NCI-H1417 (cell line): Measurements from ENCODE around the gene CFAP99.
A peak's percentile ranks its signal among the peaks of the same experiment; 100 is the strongest.

Experiments
- DNase-seq, 3 experiments: peaks; one replicate each; lab custom pipeline; 2025; lab: John Stamatoyannopoulos, UW

Gene CFAP99

GRCh38 chr4:2390784-2391421, 27.9 kb upstream of the CFAP99 start:
- peak in 2 of 3 experiments; percentile 33 to 56 for DNase-seq

DNA sequence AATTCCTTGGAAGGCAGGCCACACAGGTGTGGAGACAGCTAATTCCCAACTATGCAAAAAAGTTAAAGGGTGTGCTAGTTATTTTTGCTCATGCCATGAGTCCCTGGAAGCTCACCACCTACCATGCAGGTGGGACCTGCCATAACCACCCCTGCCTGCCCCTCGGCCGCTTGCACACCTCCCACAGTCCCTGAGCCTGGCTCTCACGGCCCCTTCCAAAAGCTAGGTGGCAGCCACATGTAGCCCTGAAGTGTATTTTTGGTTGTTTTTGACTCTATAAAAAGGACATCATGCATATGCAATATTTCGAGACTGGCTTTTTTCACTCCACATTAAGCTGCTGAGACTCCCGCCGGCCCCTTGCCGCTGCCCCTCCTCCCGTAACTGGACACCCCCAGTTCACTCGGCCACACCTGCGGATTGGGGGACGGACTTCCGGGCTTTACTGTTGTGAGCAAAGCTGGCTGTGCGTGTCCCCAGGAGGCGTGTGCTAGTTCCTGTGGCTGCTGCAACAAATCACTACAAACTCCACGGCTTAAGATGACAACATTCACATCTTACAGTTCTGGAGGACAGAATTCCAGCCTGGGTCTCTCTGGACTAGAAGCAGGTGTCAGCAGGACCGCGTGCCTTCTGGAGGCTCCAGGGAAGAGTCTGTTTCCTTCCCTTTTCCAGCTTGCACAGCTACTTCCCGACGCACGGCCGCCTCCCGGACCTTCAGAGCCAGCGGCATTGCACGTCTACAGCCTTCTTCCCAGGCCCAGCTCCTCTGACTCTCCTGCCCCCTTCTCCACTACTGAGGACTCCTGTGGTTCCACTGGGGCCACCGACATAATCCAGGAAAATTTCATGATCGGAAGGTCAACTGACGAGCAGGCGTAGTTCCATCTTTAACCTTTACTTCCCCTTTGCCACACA, 25.1 kb upstream of the CFAP99 start:
- peak in 1 of 3 experiments; percentile 56 for DNase-seq

- peak in 2 of 3 experiments; percentile 40 to 72 for DNase-seq
Observed at GRCh38 chr4:2394528-2394927, 24.2 kb upstream of the CFAP99 start.

DNA sequence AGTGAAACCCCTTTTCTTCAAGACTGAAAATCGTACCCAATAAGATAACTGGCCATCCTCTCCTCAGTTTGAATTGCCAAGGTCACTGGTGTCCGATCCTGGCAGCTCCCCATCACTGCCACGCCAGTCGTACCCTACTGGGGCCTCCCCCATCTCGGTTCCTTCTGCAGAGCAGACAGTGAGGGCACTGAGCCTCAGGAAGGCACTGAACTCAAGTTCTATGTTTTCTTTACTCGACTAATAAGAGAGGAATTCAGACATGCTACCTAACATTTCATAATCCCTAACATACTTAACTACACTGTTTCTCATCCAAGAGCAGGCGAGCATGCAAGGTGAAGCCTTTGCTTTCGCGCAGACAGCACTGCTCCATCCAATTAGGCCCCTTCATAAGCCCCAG, 23.7 kb upstream of the CFAP99 start:
- no peak for DNase-seq

DNA sequence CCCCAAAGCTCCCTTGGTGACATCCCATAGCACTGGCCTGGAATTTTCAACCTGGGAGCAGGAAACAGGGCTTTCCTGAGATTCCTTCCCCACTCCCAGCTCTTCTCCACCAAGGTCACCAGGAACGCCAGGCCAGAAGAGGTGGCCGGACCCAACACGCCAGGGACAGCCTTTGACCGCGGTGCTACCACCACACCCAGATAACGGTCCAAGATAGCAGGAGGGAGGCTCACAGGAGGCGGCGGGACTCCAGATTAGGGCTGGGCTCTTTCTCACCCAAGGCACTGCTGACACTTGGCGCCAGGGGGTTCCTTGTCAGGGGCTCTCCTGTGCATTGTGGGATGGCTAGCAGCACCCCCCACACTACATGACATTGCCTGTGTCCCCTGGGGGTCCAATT, 23.2 kb upstream of the CFAP99 start:
- no peak for DNase-seq

DNA sequence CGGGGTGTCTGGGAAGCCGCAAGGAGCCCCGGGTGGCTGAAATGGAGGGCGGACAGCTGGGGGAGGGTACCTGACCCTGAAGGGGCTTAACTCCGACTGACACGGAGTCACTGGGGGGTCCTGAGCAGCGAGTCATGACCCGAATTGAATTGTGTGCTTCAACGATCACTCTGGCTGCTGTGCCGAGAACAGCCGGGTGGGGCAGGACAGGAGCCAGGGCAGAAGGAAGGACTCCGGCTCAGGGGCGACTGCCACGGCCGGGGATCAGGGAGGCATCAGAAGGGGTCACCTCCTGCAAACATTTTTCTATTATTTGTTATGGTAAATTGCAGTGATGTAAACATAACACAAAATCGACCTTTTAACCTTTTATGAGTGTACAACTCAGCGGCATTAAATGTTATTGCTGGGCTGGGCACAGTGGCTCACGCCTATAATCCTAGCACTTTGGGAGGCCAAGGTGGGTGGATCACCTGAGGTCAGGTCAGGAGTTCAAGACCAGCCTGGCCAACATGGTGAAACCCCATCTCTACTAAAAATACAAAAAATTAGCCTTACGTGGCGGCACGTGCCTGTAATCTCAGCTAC, 21.9 kb upstream of the CFAP99 start:
- no peak for DNase-seq

GRCh38 chr4:2397596-2398379, 21.0 kb upstream of the CFAP99 start:
- DNase-seq: no peak

GRCh38 chr4:2399216-2399615, 19.5 kb upstream of the CFAP99 start:
- DNase-seq: no peak

DNA sequence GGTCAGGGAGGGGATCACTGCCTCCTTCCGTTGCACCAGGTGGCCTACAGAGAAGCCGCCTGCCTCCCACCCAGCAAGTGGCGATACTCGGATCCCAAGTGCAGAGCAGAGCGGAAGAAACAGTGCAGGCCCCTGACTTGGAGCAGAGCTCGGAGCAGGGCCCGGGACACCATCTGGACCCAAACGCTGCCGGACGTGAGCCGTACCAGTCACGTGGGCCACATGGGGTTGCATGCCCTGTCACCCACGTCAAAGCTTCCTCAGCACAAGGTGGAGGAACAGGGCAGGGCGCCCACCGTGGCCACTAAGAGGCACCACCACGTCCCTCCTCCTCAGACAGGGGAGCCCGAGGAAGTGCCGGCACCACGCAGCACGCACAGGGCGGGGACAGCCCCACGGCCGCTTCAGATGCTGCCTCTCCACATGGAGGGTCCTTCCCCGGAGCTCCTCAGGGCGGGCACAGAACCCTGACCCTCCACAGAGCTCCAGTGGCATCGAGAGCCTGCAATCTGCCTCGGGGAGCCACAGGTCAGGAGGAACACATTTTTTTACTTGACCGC, 19.0 kb upstream of the CFAP99 start:
- no peak for DNase-seq

DNA sequence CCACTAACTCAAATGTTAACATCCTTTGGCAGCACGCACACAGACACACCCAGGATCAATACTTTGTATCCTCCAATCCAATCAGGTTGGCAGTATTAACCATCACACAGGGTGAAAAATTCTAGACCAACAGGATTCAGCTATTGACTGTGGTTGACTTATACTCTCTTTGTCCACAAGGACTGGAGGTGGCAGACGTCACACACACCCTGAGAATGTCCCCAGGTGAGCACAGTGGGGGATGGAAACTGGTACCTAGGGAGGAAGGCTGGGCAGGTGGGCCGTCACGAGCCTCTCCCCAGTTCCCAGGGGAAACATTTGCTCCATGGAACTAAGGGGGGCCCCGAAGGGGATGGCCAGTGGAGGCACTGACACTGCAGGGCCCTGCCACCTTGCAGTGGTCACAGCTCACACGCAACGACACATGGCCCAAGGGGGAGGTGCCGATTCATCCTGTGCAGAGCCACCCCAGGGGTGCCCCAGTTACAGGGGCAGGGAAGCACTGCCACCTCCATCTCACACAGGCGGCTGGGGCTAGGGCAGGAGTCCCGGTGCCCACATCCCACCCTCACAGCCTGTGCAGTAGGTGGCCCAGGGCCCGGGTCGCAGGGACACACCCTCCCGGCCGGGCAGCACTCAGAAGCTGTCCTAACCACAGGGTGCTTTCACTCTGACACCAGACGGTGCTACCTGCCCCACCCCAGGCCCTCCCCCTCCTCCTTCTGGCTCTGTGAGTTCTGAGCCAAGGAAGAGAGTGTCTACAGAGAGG, 17.7 kb upstream of the CFAP99 start:
- DNase-seq: peak in 1 of 3 experiments; percentile 14

DNA sequence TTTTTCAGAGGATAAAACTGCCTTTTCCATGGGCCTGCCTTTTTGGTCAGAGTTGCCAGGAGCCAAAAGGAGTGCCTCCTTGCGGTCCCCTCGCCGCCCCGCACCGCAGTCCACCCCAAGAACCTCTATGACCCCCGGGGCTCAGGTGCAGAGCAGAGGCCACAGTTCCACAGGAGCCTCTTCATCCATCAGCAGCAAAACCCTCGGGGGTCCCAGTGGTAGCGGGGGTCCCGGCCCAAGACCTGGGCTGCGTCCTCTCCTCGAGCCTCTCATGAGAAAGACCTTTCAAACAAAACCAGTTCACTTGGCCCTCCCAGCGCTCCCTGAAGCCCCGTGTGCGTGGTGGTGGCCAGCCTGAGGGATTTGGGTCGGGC, 17.2 kb upstream of the CFAP99 start:
- DNase-seq: no peak

GRCh38 chr4:2402048-2402842, 16.5 kb upstream of the CFAP99 start:
- DNase-seq: peak; percentile 61 to 93 (median 87)

- no peak for DNase-seq
Observed at GRCh38 chr4:2402941-2403340, 15.8 kb upstream of the CFAP99 start.

- peak in 1 of 3 experiments; percentile 5 for DNase-seq
Observed at GRCh38 chr4:2406406-2406805, 12.3 kb upstream of the CFAP99 start.

GRCh38 chr4:2406920-2407319, 11.8 kb upstream of the CFAP99 start:
- no peak for DNase-seq

- no peak for DNase-seq
Observed at GRCh38 chr4:2407991-2408342, 10.8 kb upstream of the CFAP99 start.

DNA sequence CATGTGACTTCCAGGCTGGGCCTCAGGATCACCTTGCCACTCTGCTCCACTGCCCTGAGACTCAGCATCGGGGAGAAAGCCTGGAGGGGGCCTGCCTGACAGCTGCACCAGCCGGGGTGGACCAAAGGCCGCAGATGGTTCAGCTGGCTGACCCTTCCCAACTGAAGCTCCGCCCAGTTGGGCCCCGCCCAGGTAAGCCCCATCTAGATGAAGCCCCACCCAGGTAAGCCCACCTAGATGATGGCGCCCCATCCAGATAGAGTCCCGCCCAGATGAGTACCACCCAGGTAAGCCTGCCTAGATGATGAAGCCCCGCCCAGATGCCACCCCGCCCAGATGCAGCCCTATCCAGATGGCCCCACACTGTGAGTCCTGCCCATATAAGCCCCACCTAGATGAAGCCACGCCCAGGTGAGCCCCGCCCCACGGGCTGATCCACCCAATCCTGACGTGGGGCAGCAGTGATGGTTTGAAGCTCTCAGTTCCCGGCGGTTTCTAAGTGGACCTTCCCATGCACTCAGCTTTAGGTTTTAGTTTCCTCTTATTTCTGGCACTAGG, 10.3 kb upstream of the CFAP99 start:
- DNase-seq: no peak

GRCh38 chr4:2408976-2409375, 9.8 kb upstream of the CFAP99 start:
- no peak for DNase-seq

DNA sequence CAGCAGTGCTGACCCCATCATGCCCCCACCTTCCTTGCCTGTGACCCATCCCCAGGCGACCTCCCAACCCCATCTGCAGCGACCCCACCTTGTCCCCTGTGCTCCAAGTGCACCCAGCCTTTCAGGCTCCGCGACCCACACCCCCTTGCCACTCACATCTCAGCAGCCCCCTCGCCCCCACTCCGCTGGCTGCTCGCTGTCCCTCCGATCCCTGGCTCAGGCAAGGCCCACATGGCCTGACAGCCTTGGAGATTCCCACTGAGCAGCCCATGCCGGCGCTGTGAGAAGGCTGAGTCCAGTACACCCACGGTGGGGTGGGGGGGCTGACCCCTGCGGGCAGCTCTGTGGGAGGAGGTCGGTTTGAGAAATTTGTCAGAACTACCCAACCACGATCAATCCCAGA, 9.4 kb upstream of the CFAP99 start:
- no peak for DNase-seq
